Umbilical cord (tissue), 2 donors: ENCODE measurements around the gene DDO. TPM values are rescaled to one million over a fixed set of nuclear protein-coding genes. Genes with fewer than 3 reads are reported as not detected.

Experiments
- DNase-seq: peaks from one replicate; pipeline ENCODE4 v3.0.0-alpha.2; 2015; ENCODE audit warnings: low spot score
- total RNA-seq: library from RNA; depleted of rRNA; stranded (reverse); fragments of >200 nt; gene quantifications from one replicate; pipeline ENCODE4 v1.2.3, GENCODE V29; 2014; ENCODE audit warnings: low replicate concordance; ENCODE audit not compliant: insufficient read depth

Gene DDO
- total RNA-seq, 1 donor from 2014 or later: 0.48 TPM

GRCh38 chr6:110342759-110343158 is 72.6 kb downstream of the DDO start:
- DNase-seq: no peak

Other genes with a start within 250 kb of the DDO start
- 4.8 TPM for gene WASF1, start 235.9 kb downstream of the DDO start, total RNA-seq
- 25.8 TPM for gene CDC40, start 235.1 kb downstream of the DDO start, total RNA-seq
- gene METTL24, start 57.2 kb downstream of the DDO start, total RNA-seq: 5.5 TPM
- gene SLC22A16, start 61.0 kb upstream of the DDO start, total RNA-seq: 1.4 TPM